Spleen (tissue), 7 donors: ENCODE results near the gene TIMM50.

Source experiments
- CTCF ChIP-seq, 11 experiments: fragments of 200-600 bp in 7 of 11; fragments of 450-650 bp in 4 of 11; sonication (generic) in 4 of 11; IDR thresholded peaks in 8 of 11; conservative IDR thresholded peaks in 3 of 11; 1 replicate in 7 of 11; 2 replicates in 4 of 11; pipeline versions ENCODE4 v1.4.0 to v1.8.0; 2016 to 2021; ENCODE audit warnings: antibody characterized with exemption in 11 of 11, inconsistent platforms in 4 of 11, mild to moderate bottlenecking in 1 of 11
- POLR2A ChIP-seq, 3 donors: fragments of 450-650 bp; IDR thresholded peaks; one replicate each; pipeline ENCODE4 v1.5.1; 2017; ENCODE audit warnings: antibody characterized with exemption in 3 of 3, mild to moderate bottlenecking in 1 of 3
- POLR2AphosphoS5 ChIP-seq, 3 donors: sonication (generic); formaldehyde crosslinking; IDR thresholded peaks; one replicate each; pipeline ENCODE4 v1.5.1; 2017; ENCODE audit warnings: antibody characterized with exemption in 3 of 3
- donor health status: DM: no; HTN: no; CAD: no; lungs with moderate emphysema.
- donor health status: DM: no; HTN: no; CAD: no.
- donor health status: DM: no; HTN: no; CAD: no.

GRCh38 chr19:39433480-39434079 is 47.1 kb upstream of the TIMM50 start:
- TF ChIP-seq CTCF (IDR thresholded peaks at IDR 0.05 in 8 of 11, conservative IDR thresholded peaks at IDR 0.05 in 3 of 11): no peak
- no peak for TF ChIP-seq POLR2A (IDR thresholded peaks at IDR 0.05)
- TF ChIP-seq POLR2AphosphoS5 (IDR thresholded peaks at IDR 0.05): no peak
